Measurements from ENCODE around the gene ATAD3B.
"Not testable (repeated sequence)": the region's sequence is repeated elsewhere in the genome, so short reads cannot be mapped to it uniquely, and the experiment has no call there.

Gene ATAD3B

GRCh38 chr1:1452882-1453281 lies 18.7 kb upstream of the ATAD3B start:
- DNase-seq (ENCODE audit: low read depth): no peak

DNA sequence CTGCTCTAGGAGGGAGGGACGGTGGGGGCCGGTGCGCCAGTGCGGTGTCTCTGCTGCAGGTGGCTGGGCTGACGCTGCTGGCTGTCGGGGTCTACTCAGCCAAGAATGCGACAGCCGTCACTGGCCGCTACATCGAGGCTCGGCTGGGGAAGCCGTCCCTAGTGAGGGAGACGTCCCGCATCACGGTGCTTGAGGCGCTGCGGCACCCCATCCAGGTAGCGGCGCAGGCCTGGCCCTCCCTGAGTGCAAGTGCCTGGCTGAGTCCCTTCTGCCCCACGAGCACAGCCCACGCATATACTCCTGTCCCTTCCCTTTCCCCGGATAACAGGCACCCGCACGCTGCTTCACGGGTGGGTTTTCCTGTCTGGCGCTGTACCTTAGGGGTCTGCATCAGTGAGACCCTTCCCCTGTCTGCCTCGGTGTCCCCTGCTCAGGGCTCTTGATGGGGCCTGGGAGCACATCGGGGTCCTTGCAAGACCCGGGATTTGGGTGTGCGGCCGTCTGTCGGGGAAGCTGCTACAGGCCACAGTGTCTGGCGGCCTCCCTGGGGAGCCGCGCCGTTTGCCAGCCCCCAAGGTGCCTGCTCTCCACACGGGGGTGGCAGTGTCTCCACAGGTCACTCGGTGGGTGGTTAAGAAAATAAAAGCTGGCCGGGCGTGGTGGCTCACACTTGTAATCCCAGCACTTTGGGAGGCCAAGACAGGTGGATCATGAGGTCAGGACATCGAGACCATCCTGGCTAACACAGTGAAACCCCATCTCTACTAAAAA lies 17.1 kb upstream of the ATAD3B start:
- DNase-seq (ENCODE audit: low read depth): not testable (repeated sequence)

GRCh38 chr1:1455366-1455884 lies 16.1 kb upstream of the ATAD3B start:
- no peak for DNase-seq (ENCODE audit: low read depth)

DNA sequence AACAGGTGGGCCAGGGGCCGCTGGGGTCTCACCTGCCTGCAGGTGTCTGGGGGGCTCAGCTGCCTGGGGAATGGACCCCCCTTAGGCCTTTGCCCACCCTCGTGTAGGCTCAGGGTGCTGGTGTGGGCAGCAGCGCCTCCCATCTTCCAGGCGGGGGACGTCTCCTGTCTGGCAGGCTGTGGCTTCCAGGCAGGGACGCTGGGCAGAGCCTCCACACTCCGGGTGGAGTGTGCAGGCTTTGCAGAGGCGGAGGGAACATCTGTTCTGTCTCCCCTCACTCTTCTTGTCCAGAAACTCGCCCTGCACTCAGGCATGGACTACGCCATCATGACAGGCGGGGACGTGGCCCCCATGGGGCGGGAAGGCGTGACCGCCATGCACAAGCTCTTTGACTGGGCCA lies 15.6 kb upstream of the ATAD3B start:
- DNase-seq (ENCODE audit: low read depth): not testable (repeated sequence)

DNA sequence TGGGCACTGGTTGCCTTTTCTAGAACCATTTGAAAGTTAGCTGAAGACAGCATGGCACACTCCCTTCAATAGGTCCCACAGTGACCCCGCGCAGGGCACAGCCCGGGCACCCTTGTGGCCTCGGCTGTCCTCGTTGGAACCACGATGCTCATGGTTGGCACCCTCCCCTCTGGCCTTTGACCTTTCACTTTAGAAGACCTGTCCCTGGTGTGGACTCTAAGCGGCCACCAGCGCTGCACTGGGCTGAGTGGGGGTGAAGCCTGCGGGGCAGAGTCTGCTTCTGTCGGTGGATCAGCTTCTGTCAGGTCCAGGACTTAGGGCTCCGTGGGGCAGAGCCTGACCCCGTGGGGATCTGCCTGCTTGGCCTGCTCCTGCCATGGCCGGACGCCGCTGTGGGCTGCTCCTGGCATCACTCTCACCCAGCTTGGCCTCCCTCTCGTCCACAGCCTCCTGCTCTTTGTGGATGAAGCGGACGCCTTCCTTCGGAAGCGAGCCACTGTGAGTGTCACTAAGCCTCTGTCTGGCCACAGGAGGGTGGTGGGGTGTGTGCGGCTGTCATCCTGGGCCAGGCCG lies 14.8 kb upstream of the ATAD3B start:
- DNase-seq (ENCODE audit: low read depth): not testable (repeated sequence)

GRCh38 chr1:1459156-1459555 lies 12.4 kb upstream of the ATAD3B start:
- not testable (repeated sequence) for DNase-seq (ENCODE audit: low read depth)

DNA sequence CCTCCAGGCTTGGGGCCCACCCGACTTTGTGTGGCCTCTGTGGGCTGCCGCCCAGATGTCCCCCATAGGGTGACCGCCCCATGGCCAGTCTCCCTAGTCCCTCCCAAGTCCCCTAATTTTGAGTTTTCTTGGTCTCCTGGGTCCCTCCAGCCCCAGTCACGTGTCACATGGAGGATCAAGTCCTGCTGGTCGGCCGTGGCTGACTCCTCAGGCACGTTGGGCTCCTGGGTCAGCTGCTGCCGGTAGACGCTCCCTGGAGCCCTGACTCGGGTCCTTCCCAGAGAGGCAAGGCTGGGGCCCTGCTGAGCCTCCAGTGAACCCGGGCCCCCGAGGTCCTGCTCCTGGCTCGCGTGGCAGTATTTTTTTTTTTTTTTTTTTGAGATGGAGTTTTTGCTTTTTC lies 11.9 kb upstream of the ATAD3B start:
- not testable (repeated sequence) for DNase-seq (ENCODE audit: low read depth)

DNA sequence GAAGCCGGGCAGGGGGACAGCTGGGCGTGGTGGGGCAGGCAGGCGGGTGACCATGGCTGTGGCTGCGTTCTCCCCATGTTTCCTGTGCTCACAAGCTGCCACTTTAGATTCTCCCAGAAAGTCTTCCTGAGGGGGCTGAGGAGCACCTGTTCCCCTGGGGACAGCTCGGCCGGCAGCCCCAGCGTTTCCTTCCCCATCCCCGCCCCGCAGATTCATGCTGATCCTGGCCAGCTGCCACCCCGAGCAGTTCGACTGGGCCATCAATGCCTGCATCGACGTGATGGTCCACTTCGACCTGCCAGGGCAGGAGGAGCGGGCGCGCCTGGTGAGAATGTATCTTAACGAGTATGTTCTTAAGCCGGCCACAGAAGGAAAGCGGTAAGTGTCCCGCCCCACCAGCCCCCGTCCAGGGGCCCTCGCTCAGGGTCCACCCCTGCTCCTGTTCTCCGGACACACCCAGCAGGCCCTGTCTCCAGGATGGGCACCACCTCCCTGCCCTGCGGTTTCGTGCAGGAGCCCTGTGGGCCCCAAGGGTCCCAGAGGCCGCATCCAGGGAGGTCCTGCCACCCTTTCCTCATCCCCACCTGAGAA lies 10.9 kb upstream of the ATAD3B start:
- DNase-seq (ENCODE audit: low read depth): no peak

GRCh38 chr1:1461721-1462317 lies 9.7 kb upstream of the ATAD3B start:
- DNase-seq (ENCODE audit: low read depth): no peak

- peak; percentile 32 for DNase-seq (ENCODE audit: low read depth)
Observed at GRCh38 chr1:1462318-1462966, 9.1 kb upstream of the ATAD3B start.

DNA sequence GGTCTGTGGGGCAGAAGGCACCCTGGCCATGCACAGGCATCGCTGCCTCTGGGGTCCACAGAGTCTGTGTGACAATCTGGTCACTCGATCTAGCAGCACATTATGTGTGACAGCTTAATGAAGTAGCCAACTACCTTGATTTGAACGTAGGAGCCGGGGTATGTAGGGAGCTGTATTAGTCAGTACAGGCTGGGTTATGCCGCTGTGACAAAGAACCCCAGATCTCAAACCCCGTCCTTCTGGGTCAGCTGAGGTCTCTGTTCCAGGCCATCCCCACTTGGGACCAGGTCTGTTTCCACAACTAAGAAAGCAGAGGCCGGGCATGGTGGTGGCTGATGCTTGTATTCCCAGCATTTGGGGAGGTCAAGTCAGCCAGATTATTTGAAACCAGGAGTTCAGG lies 8.3 kb upstream of the ATAD3B start:
- DNase-seq (ENCODE audit: low read depth): no peak

GRCh38 chr1:1468196-1468985 lies 3.2 kb upstream of the ATAD3B start:
- DNase-seq (ENCODE audit: low read depth): not testable (repeated sequence)

DNA sequence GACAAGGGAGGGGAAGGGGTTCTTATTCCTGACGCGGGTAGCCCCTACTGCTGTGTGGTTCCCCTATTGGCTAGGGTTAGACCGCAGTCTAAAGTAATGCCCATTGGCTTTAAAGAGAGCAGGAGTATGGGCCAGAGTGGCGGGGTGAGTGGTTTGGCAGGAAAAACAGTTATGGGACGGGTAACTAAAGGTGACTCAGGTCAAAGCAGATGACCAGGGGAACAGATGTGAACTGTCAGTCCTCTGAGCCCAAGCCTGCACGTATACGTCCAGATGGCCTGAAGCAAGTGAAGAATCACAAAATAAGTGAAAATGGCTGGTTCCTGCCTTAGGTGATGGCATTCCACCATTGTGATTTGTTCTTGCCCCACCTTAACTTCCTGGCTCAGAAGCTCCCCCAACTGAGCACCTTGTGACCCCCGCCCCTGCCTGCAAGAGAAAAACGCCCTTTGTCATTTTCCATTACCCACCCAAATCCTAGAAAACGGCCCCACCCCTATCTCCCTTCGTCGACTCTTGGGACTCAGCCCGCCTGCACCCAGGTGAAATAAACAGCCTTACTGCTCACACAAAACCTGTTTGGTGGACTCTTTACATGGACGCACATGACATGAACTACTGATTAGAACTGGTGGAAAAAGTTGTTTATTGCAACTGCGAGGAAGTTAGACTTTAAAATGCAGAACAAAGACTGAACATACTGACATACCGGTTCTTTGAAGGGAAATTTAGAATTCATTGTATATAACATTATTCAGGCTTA lies 758 bp upstream of the ATAD3B start:
- DNase-seq (ENCODE audit: low read depth): no peak

GRCh38 chr1:1472053-1472876 lies 700 bp downstream of the ATAD3B start:
- peak; percentile 7 for DNase-seq (ENCODE audit: low read depth)

- not testable (repeated sequence) for DNase-seq (ENCODE audit: low read depth)
Observed at GRCh38 chr1:1476011-1476410, 4.4 kb downstream of the ATAD3B start.

DNA sequence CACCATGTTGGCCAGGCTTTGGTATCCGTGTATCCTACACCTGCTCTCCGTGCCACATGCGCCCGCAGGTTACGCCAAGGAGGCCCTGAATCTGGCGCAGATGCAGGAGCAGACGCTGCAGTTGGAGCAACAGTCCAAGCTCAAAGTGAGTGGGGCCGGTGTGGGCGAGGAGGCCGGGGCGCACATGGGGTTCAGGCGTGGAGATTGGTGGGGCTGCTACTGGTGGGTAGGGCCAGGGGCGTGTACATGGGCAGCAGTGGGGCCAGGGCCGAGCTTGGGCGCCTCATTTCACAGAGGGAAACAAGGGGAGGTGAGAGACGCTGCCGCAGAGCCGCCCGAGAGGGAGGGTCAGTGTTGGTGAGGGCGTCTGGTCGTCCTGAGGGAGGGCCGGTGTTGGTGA lies 5.6 kb downstream of the ATAD3B start:
- DNase-seq (ENCODE audit: low read depth): no peak

GRCh38 chr1:1479547-1480487 lies 8.3 kb downstream of the ATAD3B start:
- DNase-seq (ENCODE audit: low read depth): no peak

DNA sequence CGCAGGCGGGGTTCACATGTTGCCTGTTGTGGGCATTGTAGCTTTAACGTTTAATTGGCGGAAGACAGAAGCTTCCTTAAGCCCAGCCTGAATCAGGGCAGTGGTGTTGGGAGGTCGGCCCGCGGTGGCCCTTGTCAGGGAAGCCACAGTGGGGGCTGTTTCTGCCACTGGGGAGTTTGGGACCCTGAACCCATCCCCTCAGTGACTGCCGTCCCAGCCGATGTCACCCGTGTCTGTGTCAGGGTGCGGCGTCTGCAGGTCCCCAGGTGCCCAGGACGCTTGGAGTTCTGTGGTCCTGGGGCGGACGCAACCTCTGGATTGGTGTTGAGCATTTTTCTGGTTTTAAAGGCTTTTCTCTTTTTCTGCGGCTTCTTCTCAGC lies 8.9 kb downstream of the ATAD3B start:
- not testable (repeated sequence) for DNase-seq (ENCODE audit: low read depth)

DNA sequence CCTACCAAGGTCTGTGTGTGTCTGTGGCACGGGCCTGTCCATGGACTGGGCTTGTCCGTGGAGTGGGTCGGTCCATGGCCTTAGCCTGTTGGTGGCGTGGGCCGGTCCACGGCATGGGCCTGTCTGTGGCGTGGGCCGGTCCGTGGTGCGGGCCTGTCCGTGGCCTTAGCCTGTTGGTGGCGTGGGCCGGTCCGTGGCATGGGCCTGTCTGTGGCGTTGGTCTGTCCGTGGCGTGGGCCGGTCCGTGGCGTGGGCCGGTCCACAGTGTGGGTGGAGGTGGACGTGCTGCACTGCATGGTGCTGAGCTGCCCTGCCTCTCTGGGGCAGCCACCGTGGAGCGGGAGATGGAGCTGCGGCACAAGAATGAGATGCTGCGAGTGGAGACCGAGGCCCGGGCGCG lies 10.2 kb downstream of the ATAD3B start:
- not testable (repeated sequence) for DNase-seq (ENCODE audit: low read depth)

Data from EH (cell line).